ENCODE results near the gene STING1.

- no peak for TF ChIP-seq CTCF (IDR thresholded peaks at IDR 0.05; ENCODE audit: extremely low read depth in 1 of 2, insufficient read depth in 1 of 2, low read depth in 1 of 2, low read length in 2 of 2)
- no peak for TF ChIP-seq FOS (IDR thresholded peaks at IDR 0.05; ENCODE audit: borderline replicate concordance, insufficient read depth, low read length)
- no peak for TF ChIP-seq GATA2 (IDR thresholded peaks at IDR 0.05; ENCODE audit: insufficient read depth, insufficient read length, low read depth, low read length)
- no peak for TF ChIP-seq MAX (IDR thresholded peaks at IDR 0.05; ENCODE audit: insufficient read depth, insufficient read length)
Observed at GRCh38 chr5:139445325-139446170, 37.0 kb downstream of the STING1 start.

Data from endothelial cell of umbilical vein (primary cell).